ENCODE data around the gene MRPL38.

MRPL38 gene

DNA sequence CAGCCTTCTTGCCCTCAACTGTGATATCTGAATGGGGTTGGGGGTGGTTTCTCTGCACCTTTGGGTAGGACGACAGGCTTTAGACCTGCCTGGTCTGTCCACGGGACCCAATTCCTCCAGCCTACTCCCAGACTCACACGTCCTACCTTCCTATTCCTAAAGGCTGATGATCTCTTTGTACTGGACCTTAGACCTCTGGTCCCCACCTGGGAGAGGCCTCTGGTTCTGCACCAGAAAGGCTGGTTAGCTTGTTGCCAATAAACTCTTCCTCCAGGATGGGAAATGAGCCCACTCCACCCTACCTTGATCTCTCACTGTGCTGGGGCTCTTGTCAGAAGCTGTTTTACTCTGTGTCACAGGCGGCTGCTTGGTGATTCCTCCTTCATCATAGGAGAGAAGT, 21.8 kb upstream of the MRPL38 start:
- TF ChIP-seq, protein P1, sequence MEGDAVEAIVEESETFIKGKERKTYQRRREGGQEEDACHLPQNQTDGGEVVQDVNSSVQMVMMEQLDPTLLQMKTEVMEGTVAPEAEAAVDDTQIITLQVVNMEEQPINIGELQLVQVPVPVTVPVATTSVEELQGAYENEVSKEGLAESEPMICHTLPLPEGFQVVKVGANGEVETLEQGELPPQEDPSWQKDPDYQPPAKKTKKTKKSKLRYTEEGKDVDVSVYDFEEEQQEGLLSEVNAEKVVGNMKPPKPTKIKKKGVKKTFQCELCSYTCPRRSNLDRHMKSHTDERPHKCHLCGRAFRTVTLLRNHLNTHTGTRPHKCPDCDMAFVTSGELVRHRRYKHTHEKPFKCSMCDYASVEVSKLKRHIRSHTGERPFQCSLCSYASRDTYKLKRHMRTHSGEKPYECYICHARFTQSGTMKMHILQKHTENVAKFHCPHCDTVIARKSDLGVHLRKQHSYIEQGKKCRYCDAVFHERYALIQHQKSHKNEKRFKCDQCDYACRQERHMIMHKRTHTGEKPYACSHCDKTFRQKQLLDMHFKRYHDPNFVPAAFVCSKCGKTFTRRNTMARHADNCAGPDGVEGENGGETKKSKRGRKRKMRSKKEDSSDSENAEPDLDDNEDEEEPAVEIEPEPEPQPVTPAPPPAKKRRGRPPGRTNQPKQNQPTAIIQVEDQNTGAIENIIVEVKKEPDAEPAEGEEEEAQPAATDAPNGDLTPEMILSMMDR (IDR thresholded peaks at IDR 0.05; ENCODE audit: borderline replicate concordance, insufficient read depth, low read depth, low read length) = no peak
- H3K4me3 ChIP-seq (ENCODE audit: low read depth, low read length) = no peak overlapping the region

- no peak overlapping the region for H3K4me3 ChIP-seq (ENCODE audit: low read depth, low read length)
- TF ChIP-seq, protein P1 (IDR thresholded peaks at IDR 0.05; ENCODE audit: borderline replicate concordance, insufficient read depth, low read depth, low read length) = no peak
Observed at GRCh38 chr17:75925912-75926311, 21.2 kb upstream of the MRPL38 start.

GRCh38 chr17:75925103-75925502, 20.4 kb upstream of the MRPL38 start:
- TF ChIP-seq, protein P1 (IDR thresholded peaks at IDR 0.05; ENCODE audit: borderline replicate concordance, insufficient read depth, low read depth, low read length) = no peak
- no peak overlapping the region for H3K4me3 ChIP-seq (ENCODE audit: low read depth, low read length)

GRCh38 chr17:75922963-75923874, 18.5 kb upstream of the MRPL38 start:
- TF ChIP-seq, protein P1 (IDR thresholded peaks at IDR 0.05; ENCODE audit: borderline replicate concordance, insufficient read depth, low read depth, low read length) = no peak

DNA sequence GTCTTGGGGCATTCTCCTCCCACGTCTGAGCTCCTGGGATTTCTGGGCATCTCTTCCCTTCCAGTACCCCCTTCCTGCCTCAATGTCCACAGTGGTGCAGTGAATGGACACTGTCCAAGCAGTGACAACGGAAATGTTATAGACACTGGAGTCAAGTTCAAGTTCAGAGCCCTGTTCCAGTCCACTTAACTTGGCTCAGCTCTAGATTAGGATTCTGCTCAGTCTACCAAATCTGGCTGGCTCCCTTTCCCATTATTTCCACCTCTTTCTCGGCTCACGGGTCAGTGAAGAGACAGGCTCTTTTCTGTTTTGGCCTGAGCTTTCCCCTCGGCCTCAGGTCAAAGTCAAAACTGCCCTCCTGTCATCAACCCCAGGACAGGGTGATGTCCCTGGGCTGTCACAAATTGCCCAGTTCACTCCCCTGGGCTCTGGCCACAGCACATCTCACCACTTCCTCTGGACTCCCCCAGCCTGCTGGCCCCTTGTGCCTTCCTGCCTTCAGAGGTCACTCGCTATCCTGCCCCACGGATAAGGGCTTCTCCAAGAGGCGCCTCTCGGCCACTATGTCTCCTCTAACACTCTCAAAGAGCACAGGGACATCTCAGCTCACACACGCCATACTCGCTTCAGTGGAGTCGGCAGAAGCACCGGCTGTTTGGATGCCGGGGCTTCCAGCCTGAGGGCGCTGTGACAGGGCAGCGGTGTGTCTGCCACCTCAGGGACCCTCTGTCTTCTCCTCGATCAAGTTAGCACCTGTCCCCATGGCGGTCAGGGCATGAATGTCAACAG, 17.7 kb upstream of the MRPL38 start:
- no peak overlapping the region for H3K4me3 ChIP-seq (ENCODE audit: low read depth, low read length)
- TF ChIP-seq, protein P1 (IDR thresholded peaks at IDR 0.05; ENCODE audit: borderline replicate concordance, insufficient read depth, low read depth, low read length) = no peak

More at GRCh38 chr17:75922963-75923874, 18.5 kb upstream of the MRPL38 start:
- H3K4me3 ChIP-seq (ENCODE audit: low read depth, low read length) = no peak overlapping the region

- no peak overlapping the region for H3K4me3 ChIP-seq (ENCODE audit: low read depth, low read length)
- TF ChIP-seq, protein P1 (IDR thresholded peaks at IDR 0.05; ENCODE audit: borderline replicate concordance, insufficient read depth, low read depth, low read length) = no peak
Observed at GRCh38 chr17:75921596-75921995, 16.9 kb upstream of the MRPL38 start.

Data from GM12875 (cell line).